Measurements from ENCODE around the gene TMEM182. TPM values are rescaled to one million over a fixed set of nuclear protein-coding genes. Genes with fewer than 3 reads are reported as not detected.

Gene TMEM182
- total RNA-seq, 4 donors from 2014 or later = 2.3 to 3.3 (median 2.8) TPM

DNA sequence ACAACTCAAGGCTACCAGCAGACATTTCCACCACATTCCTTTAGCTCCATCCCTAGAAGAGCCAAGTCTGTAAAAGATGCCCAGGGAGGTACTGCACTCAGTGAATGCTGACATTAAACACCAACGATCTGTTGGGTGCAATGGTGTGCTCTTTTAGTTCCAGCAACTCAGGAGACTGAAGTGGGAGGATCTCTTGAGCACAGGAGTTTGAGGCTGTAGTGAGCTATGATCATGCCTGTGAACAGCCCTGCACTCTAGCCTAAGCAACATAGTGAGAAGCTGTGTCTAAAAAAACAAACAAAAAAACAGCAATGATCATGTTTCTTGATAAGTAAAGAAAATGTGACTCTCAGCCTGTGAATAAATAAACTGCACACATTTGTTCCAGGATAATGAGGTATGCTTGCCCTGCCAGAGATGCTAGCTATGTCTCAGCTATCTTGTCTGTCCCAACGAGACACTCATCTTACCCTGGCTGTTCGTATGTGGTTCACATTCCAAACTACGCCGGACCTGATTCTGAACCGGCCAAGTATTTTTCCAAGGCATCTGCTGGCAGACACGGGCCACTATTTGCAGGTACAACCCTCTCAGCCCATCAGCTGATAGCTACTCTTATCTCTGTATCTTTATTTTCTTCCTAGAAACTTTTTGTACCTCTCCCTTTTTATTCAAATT lies 21.8 kb downstream of the TMEM182 start:
- Histone ChIP-seq H3K27ac (no peak overlapping the region), H3K36me3 (no peaks in the 10 kb centered on the region), H3K4me3 (replicated peaks in 1 of 3) (no peak overlapping the region), H3K4me1 (no peaks in the 10 kb centered on the region), H3K27me3 (no peaks in the 10 kb centered on the region), H3K9me3 (no peaks in the 10 kb centered on the region)
- WGBS, 2 donors = 53 to 66% methylated on average over 7 of the region's 7 CpGs
- DNase-seq = no peak
- intact Hi-C loops (cut with DNase I) = no loop called here
- TF ChIP-seq, protein P1, sequence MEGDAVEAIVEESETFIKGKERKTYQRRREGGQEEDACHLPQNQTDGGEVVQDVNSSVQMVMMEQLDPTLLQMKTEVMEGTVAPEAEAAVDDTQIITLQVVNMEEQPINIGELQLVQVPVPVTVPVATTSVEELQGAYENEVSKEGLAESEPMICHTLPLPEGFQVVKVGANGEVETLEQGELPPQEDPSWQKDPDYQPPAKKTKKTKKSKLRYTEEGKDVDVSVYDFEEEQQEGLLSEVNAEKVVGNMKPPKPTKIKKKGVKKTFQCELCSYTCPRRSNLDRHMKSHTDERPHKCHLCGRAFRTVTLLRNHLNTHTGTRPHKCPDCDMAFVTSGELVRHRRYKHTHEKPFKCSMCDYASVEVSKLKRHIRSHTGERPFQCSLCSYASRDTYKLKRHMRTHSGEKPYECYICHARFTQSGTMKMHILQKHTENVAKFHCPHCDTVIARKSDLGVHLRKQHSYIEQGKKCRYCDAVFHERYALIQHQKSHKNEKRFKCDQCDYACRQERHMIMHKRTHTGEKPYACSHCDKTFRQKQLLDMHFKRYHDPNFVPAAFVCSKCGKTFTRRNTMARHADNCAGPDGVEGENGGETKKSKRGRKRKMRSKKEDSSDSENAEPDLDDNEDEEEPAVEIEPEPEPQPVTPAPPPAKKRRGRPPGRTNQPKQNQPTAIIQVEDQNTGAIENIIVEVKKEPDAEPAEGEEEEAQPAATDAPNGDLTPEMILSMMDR (IDR thresholded peaks at IDR 0.05) = no peak
- no peak for TF ChIP-seq POLR2A (IDR thresholded peaks at IDR 0.05)

DNA sequence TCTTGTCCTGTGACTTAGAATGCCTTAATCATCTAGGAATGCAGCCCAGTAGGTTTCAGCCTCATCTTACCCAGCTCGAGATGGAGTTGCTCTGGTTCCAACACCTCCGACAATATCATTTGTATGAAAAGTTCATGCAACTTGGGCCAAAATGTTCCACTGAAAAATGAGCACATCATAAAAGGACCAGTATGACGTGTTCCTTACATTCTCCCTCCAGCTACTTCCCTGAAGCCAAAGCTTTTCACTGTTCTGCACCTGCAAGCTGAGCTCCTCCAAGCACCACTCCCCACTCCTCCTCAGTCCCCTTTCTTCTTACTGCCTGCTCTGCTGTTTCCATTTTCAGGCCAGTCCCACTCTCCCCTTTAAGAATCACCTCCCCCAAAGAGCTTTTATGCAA lies 23.1 kb downstream of the TMEM182 start:
- WGBS, 2 donors = 93 to 94% methylated on average over 3 of the region's 3 CpGs
- Histone ChIP-seq H3K36me3 (no peaks in the 10 kb centered on the region), H3K9me3 (no peaks in the 10 kb centered on the region)

DNA sequence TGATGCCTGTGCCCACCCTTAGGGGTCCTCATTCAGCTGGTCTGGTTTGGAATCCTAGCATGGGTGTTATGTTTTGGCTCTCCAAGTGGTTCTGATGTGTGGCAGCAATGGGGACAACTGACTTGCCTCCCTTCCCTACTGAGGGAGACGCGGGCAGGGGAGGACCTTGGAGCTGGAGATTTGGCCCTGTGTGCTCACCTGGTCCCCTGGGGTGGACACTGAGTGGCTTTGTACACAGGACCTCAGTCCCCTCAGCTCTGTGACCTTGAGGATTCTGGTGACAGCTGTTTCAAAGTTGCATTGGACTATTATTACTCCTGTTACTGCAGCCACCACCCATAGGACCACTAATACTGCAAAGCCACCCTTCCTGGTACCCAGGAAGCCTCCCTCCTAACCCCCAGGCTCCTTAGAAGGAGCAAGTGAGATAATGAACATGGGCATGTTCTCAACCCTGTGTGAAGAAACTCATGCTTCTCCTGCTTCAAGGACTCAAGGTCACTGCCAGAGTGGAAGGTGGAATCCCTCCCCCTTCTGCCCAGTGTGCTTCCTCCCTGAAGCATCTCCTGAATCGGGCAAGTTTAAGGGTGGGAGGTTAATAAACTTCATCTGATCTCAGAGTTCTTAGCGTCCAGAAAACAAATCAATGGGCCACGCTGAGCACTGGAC lies 26.5 kb downstream of the TMEM182 start:
- Histone ChIP-seq H3K4me1 (no peaks in the 10 kb centered on the region), H3K4me3 (replicated peaks in 1 of 3) (no peak overlapping the region), H3K9me3 (no peaks in the 10 kb centered on the region), H3K27ac (no peak overlapping the region), H3K27me3 (no peaks in the 10 kb centered on the region), H3K36me3 (no peaks in the 10 kb centered on the region)
- TF ChIP-seq, protein P1 (IDR thresholded peaks at IDR 0.05) = no peak
- no peak for TF ChIP-seq POLR2A (IDR thresholded peaks at IDR 0.05)
- DNase-seq = no peak
- WGBS, 2 donors = 74 to 100% methylated on average over 2 to 3 of the region's 5 CpGs
- intact Hi-C loops (cut with DNase I) = no loop called here

More for the DNA sequence above, 23.1 kb downstream of the TMEM182 start:
- Histone ChIP-seq H3K4me3 (replicated peaks in 1 of 3) (no peak overlapping the region), H3K27ac (no peak overlapping the region), H3K27me3 (no peaks in the 10 kb centered on the region), H3K4me1 (no peaks in the 10 kb centered on the region)
- TF ChIP-seq, protein P1 (IDR thresholded peaks at IDR 0.05) = no peak
- TF ChIP-seq POLR2A (IDR thresholded peaks at IDR 0.05) = no peak
- intact Hi-C loops (cut with DNase I) = no loop called here
- DNase-seq = no peak

DNA sequence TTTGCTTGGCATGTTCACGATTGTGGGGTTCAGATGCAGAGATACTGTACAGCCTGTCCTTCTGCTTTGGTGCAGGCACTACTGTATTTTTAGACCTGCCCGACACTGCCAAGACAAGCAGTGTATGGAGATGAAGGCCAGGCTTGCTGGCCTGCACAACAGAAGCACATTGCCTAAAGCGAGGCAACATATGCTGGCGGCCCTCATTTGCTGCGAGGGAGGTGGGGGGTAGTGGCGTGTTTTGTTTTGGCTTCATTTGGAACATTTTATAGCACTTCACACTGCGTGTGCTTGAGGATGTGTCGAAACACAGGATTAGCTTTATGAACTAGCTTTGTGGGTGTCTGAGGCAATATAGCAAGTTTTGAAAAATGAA lies 27.0 kb downstream of the TMEM182 start:
- no peaks in the 10 kb centered on the region for H3K4me1 ChIP-seq
- no peaks in the 10 kb centered on the region for H3K36me3 ChIP-seq
- H3K4me3 ChIP-seq (replicated peaks in 1 of 3) = no peak overlapping the region
- WGBS, 2 donors = 81 to 85% methylated on average over 7 to 8 of the region's 8 CpGs
- no peak for TF ChIP-seq POLR2A (IDR thresholded peaks at IDR 0.05)
- TF ChIP-seq, protein P1 (IDR thresholded peaks at IDR 0.05) = no peak
- H3K27ac ChIP-seq = no peak overlapping the region
- no peak for DNase-seq
- intact Hi-C loops (cut with DNase I) = no loop called here
- H3K9me3 ChIP-seq = no peaks in the 10 kb centered on the region
- no peaks in the 10 kb centered on the region for H3K27me3 ChIP-seq

DNA sequence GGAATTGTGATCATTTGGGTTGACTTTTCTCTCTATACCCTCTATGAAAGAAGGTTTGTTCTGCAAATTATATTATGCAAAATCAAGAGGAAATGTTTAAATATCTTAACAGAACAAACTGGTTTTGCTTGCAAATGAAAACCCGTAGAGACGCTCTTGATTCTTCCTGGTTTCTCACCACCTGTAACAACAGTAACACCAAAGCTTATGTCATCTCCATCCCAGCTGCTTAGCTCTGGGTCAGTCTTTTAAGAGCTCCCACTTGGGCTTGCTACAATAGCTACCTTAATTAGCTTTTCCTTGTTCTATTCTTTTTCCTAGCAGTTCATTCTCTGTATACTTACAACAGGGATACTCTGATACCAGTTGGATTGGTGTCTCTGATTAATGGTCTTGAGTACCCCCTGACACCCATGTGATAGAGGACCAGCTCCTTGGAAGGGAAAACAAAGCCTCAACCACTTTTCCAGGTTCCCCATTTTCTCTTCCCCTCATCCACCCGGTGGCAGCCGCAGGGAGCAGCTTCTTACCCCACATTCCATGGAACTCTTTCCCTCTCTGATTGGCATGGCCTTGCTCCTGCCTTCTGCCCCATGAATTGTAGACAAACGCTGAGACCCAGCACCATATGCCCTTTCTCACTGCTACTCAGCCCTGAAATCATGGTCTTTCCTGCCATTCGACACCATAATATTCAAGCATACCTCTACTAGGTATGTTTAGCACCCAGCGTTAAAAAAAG lies 27.7 kb downstream of the TMEM182 start:
- H3K9me3 ChIP-seq = no peaks in the 10 kb centered on the region
- H3K4me3 ChIP-seq (replicated peaks in 1 of 3) = no peak overlapping the region
- TF ChIP-seq, protein P1 (IDR thresholded peaks at IDR 0.05) = no peak
- TF ChIP-seq POLR2A (IDR thresholded peaks at IDR 0.05) = no peak
- no peak for DNase-seq
- no peaks in the 10 kb centered on the region for H3K27me3 ChIP-seq
- no peak overlapping the region for H3K27ac ChIP-seq
- no peaks in the 10 kb centered on the region for H3K4me1 ChIP-seq
- 81 to 86% methylated on average over 7 of the region's 7 CpGs for WGBS, 2 donors
- intact Hi-C loops (cut with DNase I) = no loop called here
- no peaks in the 10 kb centered on the region for H3K36me3 ChIP-seq
